GM18505 (cell line): ENCODE measurements around the gene ICE2.

Source experiments
- ATAC-seq: cut with Tn5 transposase; IDR thresholded peaks from one replicate; pipeline ENCODE4 v1.9.1; 2021; ENCODE audit not compliant: unreplicated experiment
- POLR2A ChIP-seq: IDR thresholded peaks from 4 replicates; pipeline ENCODE4 v1.6.1; 2011; ENCODE audit warnings: borderline replicate concordance; ENCODE audit not compliant: insufficient read depth, insufficient read length; ENCODE audit errors: extremely low read depth

The ICE2 gene

GRCh38 chr15:60444289-60444912 lies 34.5 kb downstream of the ICE2 start:
- TF ChIP-seq POLR2A, result no peak
- ATAC-seq, result no peak

- no peak for TF ChIP-seq POLR2A
- no peak for ATAC-seq
Measured at GRCh38 chr15:60442763-60443162, 36.2 kb downstream of the ICE2 start.

- no peak for ATAC-seq
- no peak for TF ChIP-seq POLR2A
Measured at GRCh38 chr15:60442031-60442650, 36.8 kb downstream of the ICE2 start.

- no peak for ATAC-seq
- TF ChIP-seq POLR2A, result no peak
Measured at GRCh38 chr15:60441331-60441730, 37.6 kb downstream of the ICE2 start.

GRCh38 chr15:60438646-60439045 lies 40.3 kb downstream of the ICE2 start:
- ATAC-seq, result no peak
- TF ChIP-seq POLR2A, result no peak

- TF ChIP-seq POLR2A, result no peak
- no peak for ATAC-seq
Measured at GRCh38 chr15:60428935-60429334, 50.0 kb downstream of the ICE2 start.

- TF ChIP-seq POLR2A, result no peak
- no peak for ATAC-seq
Measured at GRCh38 chr15:60426870-60427508, 52.0 kb downstream of the ICE2 start.

- TF ChIP-seq POLR2A, result no peak
- no peak for ATAC-seq
Measured at GRCh38 chr15:60425461-60425860, 53.5 kb downstream of the ICE2 start.

- TF ChIP-seq POLR2A, result no peak
- no peak for ATAC-seq
Measured at GRCh38 chr15:60424006-60424405, 54.9 kb downstream of the ICE2 start.

- no peak for ATAC-seq
- no peak for TF ChIP-seq POLR2A
Measured at GRCh38 chr15:60423537-60423936, 55.4 kb downstream of the ICE2 start.

- TF ChIP-seq POLR2A, result no peak
- ATAC-seq, result no peak
Measured at GRCh38 chr15:60421544-60421943, 57.4 kb downstream of the ICE2 start.

- TF ChIP-seq POLR2A, result no peak
- no peak for ATAC-seq
Measured at GRCh38 chr15:60420203-60420716, 58.7 kb downstream of the ICE2 start.

- no peak for ATAC-seq
- TF ChIP-seq POLR2A, result no peak
Measured at GRCh38 chr15:60419753-60420152, 59.2 kb downstream of the ICE2 start.

- ATAC-seq, result no peak
- TF ChIP-seq POLR2A, result no peak
Measured at GRCh38 chr15:60418096-60418495, 60.8 kb downstream of the ICE2 start.
